Loucy (cell line): ENCODE measurements around the gene CELSR2.
"Not testable (repeated sequence)": the region's sequence is repeated elsewhere in the genome, so short reads cannot be mapped to it uniquely, and the experiment has no call there.

Experiments
- CTCF ChIP-seq: fragments of 200-600 bp; sonication (generic); conservative IDR thresholded peaks from 2 replicates; pipeline ENCODE4 v1.5.1; 2014; ENCODE audit warnings: mild to moderate bottlenecking, antibody characterized with exemption, low read length
- EZH2phosphoT487 ChIP-seq: fragments of 200-600 bp; IDR thresholded peaks from 2 replicates; pipeline ENCODE4 v1.6.1; 2018; ENCODE audit warnings: antibody characterized with exemption, mild to moderate bottlenecking, moderate library complexity, borderline replicate concordance

GRCh38 chr1:109286762-109287161, 37.4 kb downstream of the CELSR2 start:
- TF ChIP-seq CTCF, EZH2phosphoT487: not testable (repeated sequence)
